AG04449 (cell line): ENCODE data around the gene PCBP3.
"Not testable (repeated sequence)": the region's sequence is repeated elsewhere in the genome, so short reads cannot be mapped to it uniquely, and the experiment has no call there.

Experiments
- CTCF ChIA-PET: fragments of 350-600 bp; formaldehyde crosslinking; extraction: SDS; loops from one replicate; lab custom pipeline; 2021; ENCODE audit warnings: antibody characterized with exemption; lab: Yijun Ruan, JAX
- POLR2A ChIA-PET: fragments of 400-600, 350-600 bp; formaldehyde crosslinking; extraction: SDS; loops from one replicate; lab custom pipeline; 2020; ENCODE audit warnings: antibody characterized with exemption, inconsistent platforms; lab: Yijun Ruan, JAX
- DNase-seq: peaks from one replicate; pipeline ENCODE4 v3.0.0-alpha.2; 2010; ENCODE audit warnings: low read depth, low spot score
- H3K4me3 ChIP-seq: 2 replicates; pipeline ENCODE4 v1.5.1; 2011; ENCODE audit warnings: low read depth, mild to moderate bottlenecking, control low read depth, low read length
- CTCF ChIP-seq: IDR thresholded peaks from one replicate; pipeline ENCODE4 v1.5.1; 2011; ENCODE audit warnings: mild to moderate bottlenecking, moderate library complexity, low read length, control low read depth, inconsistent platforms; ENCODE audit not compliant: insufficient read depth; ENCODE audit errors: missing control alignments

PCBP3 gene

GRCh38 chr21:45959779-45960390, 316.4 kb downstream of the PCBP3 start:
- TF ChIP-seq CTCF = no peak
- no peak overlapping the region for H3K4me3 ChIP-seq
- ChIA-PET CTCF (interaction anchor here (1.0 to 3.3 kb wide), 3 partner anchors 7 to 12 kb away, joined by 3 to 22 read pairs (median 4); no protein-coding TSS in a partner anchor), POLR2A (no interaction called here)
- no peak for DNase-seq

- DNase-seq, H3K4me3 ChIP-seq, POLR2A ChIA-PET: not testable (repeated sequence)
- CTCF ChIA-PET = interaction anchor here (1.3 kb wide), 1 partner anchor 9 kb away, joined by 5 read pairs; no protein-coding TSS in a partner anchor
These were observed 317.9 kb downstream of the PCBP3 start for GRCh38 chr21:45961408-45961807.

- no peak overlapping the region for H3K4me3 ChIP-seq
- ChIA-PET CTCF (interaction anchor here (0.6 to 2.7 kb wide), 3 partner anchors 8 to 180 kb away, joined by 3 to 15 read pairs (median 3); no protein-coding TSS in a partner anchor), POLR2A (no interaction called here)
- no peak for DNase-seq
- TF ChIP-seq CTCF = no peak
These were observed 319.2 kb downstream of the PCBP3 start for GRCh38 chr21:45962531-45963231.

- ChIA-PET POLR2A (no interaction called here), CTCF (interaction anchor here (0.8 to 2.7 kb wide), 2 partner anchors 8 to 179 kb away, joined by 3 to 15 read pairs; no protein-coding TSS in a partner anchor)
- TF ChIP-seq CTCF = no peak
- no peak for DNase-seq
- no peak overlapping the region for H3K4me3 ChIP-seq
These were observed 319.7 kb downstream of the PCBP3 start for GRCh38 chr21:45963232-45963570.

GRCh38 chr21:45964649-45965048, 321.1 kb downstream of the PCBP3 start:
- no peak overlapping the region for H3K4me3 ChIP-seq
- POLR2A ChIA-PET = no interaction called here
- TF ChIP-seq CTCF = no peak
- CTCF ChIA-PET = interaction anchor here (1.2 to 2.7 kb wide), 2 partner anchors 7 to 9 kb away, joined by 4 to 15 read pairs; no protein-coding TSS in a partner anchor
- DNase-seq = no peak

GRCh38 chr21:45965084-45965809, 321.7 kb downstream of the PCBP3 start:
- no peak for DNase-seq
- no peak overlapping the region for H3K4me3 ChIP-seq
- CTCF ChIA-PET = interaction anchor here (1.2 kb wide), 1 partner anchor 8 kb away, joined by 4 read pairs; no protein-coding TSS in a partner anchor
- POLR2A ChIA-PET = no interaction called here
- no peak for TF ChIP-seq CTCF
